GM23248 (cell line): ENCODE results near the gene BIRC7. TPM values are rescaled to one million over a fixed set of nuclear protein-coding genes. Genes with fewer than 3 reads are reported as not detected.

Experiments used
- DNase-seq: peaks from one replicate; pipeline ENCODE4 v3.0.0-alpha.2; 2015
- H2AFZ ChIP-seq: fragments of 200-600 bp; sonication (generic); 2 replicates; pipeline ENCODE4 v1.6.1; 2016; ENCODE audit warnings: antibody characterized with exemption
- H3F3A ChIP-seq: fragments of 200-600 bp; sonication (generic); 2 replicates; pipeline ENCODE4 v1.6.1; 2016; ENCODE audit warnings: mild to moderate bottlenecking, antibody characterized with exemption, mixed run types; ENCODE audit not compliant: insufficient read depth
- H3K27ac ChIP-seq: fragments of 200-600 bp; sonication (generic); 2 replicates; pipeline ENCODE4 v1.5.1; 2016; ENCODE audit warnings: mild to moderate bottlenecking
- H3K27me3 ChIP-seq: fragments of 200-600 bp; sonication (generic); replicated peaks from 2 replicates; pipeline ENCODE4 v1.6.1; 2016; ENCODE audit warnings: mild to moderate bottlenecking; ENCODE audit not compliant: insufficient read depth
- H3K36me3 ChIP-seq: fragments of 200-600 bp; sonication (generic); 2 replicates; pipeline ENCODE4 v1.6.1; 2016; ENCODE audit warnings: low read depth, mild to moderate bottlenecking
- H3K4me1 ChIP-seq: fragments of 200-600 bp; sonication (generic); 2 replicates; pipeline ENCODE4 v1.6.1; 2016; ENCODE audit warnings: mild to moderate bottlenecking; ENCODE audit not compliant: insufficient read depth
- H3K4me2 ChIP-seq: fragments of 200-600 bp; sonication (generic); one replicate; pipeline ENCODE4 v1.6.1; 2016; ENCODE audit warnings: mild to moderate bottlenecking; ENCODE audit not compliant: unreplicated experiment
- H3K4me3 ChIP-seq: fragments of 200-600 bp; sonication (generic); 2 replicates; pipeline ENCODE4 v1.5.1; 2016; ENCODE audit warnings: mild to moderate bottlenecking
- H3K79me2 ChIP-seq: fragments of 200-600 bp; sonication (generic); 2 replicates; pipeline ENCODE4 v1.6.1; 2016; ENCODE audit warnings: mild to moderate bottlenecking; ENCODE audit not compliant: insufficient read depth
- H3K9ac ChIP-seq: fragments of 200-600 bp; sonication (generic); 2 replicates; pipeline ENCODE4 v1.6.1; 2016; ENCODE audit warnings: mild to moderate bottlenecking
- H3K9me2 ChIP-seq: fragments of 200-600 bp; sonication (generic); 2 replicates; pipeline ENCODE4 v1.6.1; 2016; ENCODE audit warnings: mixed run types, mild to moderate bottlenecking, moderate library complexity; ENCODE audit not compliant: insufficient read depth
- H3K9me3 ChIP-seq: fragments of 200-600 bp; sonication (generic); one replicate; pipeline ENCODE4 v1.6.1; 2017; ENCODE audit warnings: low read depth
- H4K20me1 ChIP-seq: fragments of 200-600 bp; sonication (generic); 2 replicates; pipeline ENCODE4 v1.6.0; 2016; ENCODE audit not compliant: insufficient read depth
- EZH2 ChIP-seq: fragments of 200-600 bp; sonication (generic); IDR thresholded peaks from 2 replicates; pipeline ENCODE4 v1.6.1; 2018; ENCODE audit warnings: antibody characterized with exemption, mild to moderate bottlenecking; ENCODE audit not compliant: insufficient read depth, poor library complexity, severe bottlenecking
- EZH2phosphoT487 ChIP-seq: fragments of 200-600 bp; sonication (generic); IDR thresholded peaks from 2 replicates; pipeline ENCODE4 v1.6.1; 2018; ENCODE audit warnings: antibody characterized with exemption, moderate library complexity, mild to moderate bottlenecking, low read depth; ENCODE audit not compliant: insufficient read depth
- WGBS, 2 experiments: methylation state at CpG; one replicate each; pipeline ENCODE4 v1.1.6; 2015 to 2017; ENCODE audit warnings: low lambda C conversion rate in 2 of 2, low coverage in 1 of 2; ENCODE audit errors: missing lambda C conversion rate in 2 of 2; 5-methylcytosine and 5-hydroxymethylcytosine counted together
- in situ Hi-C: fragments of 300-500 bp; cut with MboI; formaldehyde crosslinking; loops from 2 replicates; pipeline ENCODE4 v1.15.0; 2020
- polyA plus RNA-seq: library from polyadenylated mRNA; unstranded; fragments of >200 nt; fragmentation: Nextera tagmentation; extraction: Ambion mirVana; gene quantifications from 2 replicates; pipeline ENCODE4 v1.2.1, GENCODE V29; 2016
- total RNA-seq: library from RNA; depleted of rRNA; stranded (reverse); fragments of >200 nt; shearing (Covaris generic); gene quantifications from 2 replicates; pipeline ENCODE4 v1.2.3, GENCODE V29; 2014

BIRC7 gene
- total and polyA plus RNA-seq, 2 experiments from 2014 or later = not detected

- Histone ChIP-seq H3K4me2 (no peak overlapping the region), H3K36me3 (peaks cover 5% of the 10 kb centered on the region), H3K9me3 (no peaks in the 10 kb centered on the region), H3K4me3 (no peak overlapping the region), H3K9ac (no peak overlapping the region), H3K27ac (no peak overlapping the region), H4K20me1 (no peaks in the 10 kb centered on the region; the same call in 1 of the 2 replicates), H2AFZ (no peak overlapping the region), H3K9me2 (no peaks in the 10 kb centered on the region), H3K79me2 (peaks cover 6% of the 10 kb centered on the region; the same call in 1 of the 2 replicates), H3K4me1 (no peaks in the 10 kb centered on the region; the same call in 1 of the 2 replicates), H3F3A (no peaks in the 10 kb centered on the region), H3K27me3 (no peaks in the 10 kb centered on the region)
- no peak for TF ChIP-seq EZH2
- TF ChIP-seq EZH2phosphoT487 = no peak
- no peak for DNase-seq
- in situ Hi-C loops = no loop called here
- WGBS, 2 experiments = 76% methylated on average over 17 of the region's 17 CpGs
These were observed 45.7 kb upstream of the BIRC7 start for GRCh38 chr20:63189846-63190559.

DNA sequence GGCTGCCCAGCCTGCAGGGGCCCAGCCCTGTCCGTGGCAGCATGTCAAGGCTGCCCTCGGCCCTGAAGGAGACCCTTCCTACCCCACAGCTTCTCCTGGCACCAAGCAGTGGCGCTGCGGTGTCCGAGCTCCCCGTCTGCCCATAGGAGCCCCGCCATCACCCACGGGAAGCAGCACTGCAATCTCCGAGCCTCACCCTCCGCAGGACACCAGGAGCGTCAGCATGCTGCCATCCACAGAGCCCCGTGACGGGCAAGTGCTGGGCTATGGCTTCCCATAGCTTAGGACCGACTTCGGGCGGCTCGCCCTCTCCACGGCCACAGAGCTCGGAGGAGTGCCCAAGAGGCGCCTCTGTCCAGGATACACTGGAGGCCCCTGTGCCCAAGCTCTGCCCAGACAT lies 44.9 kb upstream of the BIRC7 start:
- H3K36me3 ChIP-seq = peaks cover 12% of the 10 kb centered on the region
- no peak overlapping the region for H3K9ac ChIP-seq
- H2AFZ ChIP-seq = no peak overlapping the region
- H3K4me2 ChIP-seq = no peak overlapping the region
- no peaks in the 10 kb centered on the region; the same call in 1 of the 2 replicates for H3K4me1 ChIP-seq
- no peaks in the 10 kb centered on the region for H3K27me3 ChIP-seq
- H3F3A ChIP-seq = 0 out of 2 replicates have a peak, but pooled peaks cover 2% of the 10 kb centered on the region
- no peaks in the 10 kb centered on the region for H3K9me2 ChIP-seq
- H4K20me1 ChIP-seq = peaks cover 2% of the 10 kb centered on the region; the same call in 1 of the 2 replicates
- in situ Hi-C loops = no loop called here
- no peaks in the 10 kb centered on the region for H3K9me3 ChIP-seq
- H3K4me3 ChIP-seq = no peak overlapping the region
- no peak for DNase-seq
- WGBS, 2 experiments = 82 to 86% methylated on average over 20 of the region's 20 CpGs
- no peak overlapping the region for H3K27ac ChIP-seq
- peaks cover 8% of the 10 kb centered on the region for H3K79me2 ChIP-seq
- TF ChIP-seq EZH2phosphoT487 = no peak
- no peak for TF ChIP-seq EZH2

- DNase-seq = no peak
- in situ Hi-C loops = no loop called here
- H3F3A ChIP-seq = peaks cover 8% of the 10 kb centered on the region; the same call in 1 of the 2 replicates
- H3K9me2 ChIP-seq = no peaks in the 10 kb centered on the region
- peaks cover 12% of the 10 kb centered on the region for H3K36me3 ChIP-seq
- no peaks in the 10 kb centered on the region; the same call in 1 of the 2 replicates for H3K4me1 ChIP-seq
- H3K27ac ChIP-seq = no peak overlapping the region
- 79 to 83% methylated on average over 14 of the region's 14 CpGs for WGBS, 2 experiments
- no peaks in the 10 kb centered on the region for H3K27me3 ChIP-seq
- TF ChIP-seq EZH2phosphoT487 (no peak), EZH2 (no peak)
- peaks cover 13% of the 10 kb centered on the region for H3K79me2 ChIP-seq
- peaks cover 8% of the 10 kb centered on the region; the same call in 1 of the 2 replicates for H4K20me1 ChIP-seq
- no peak overlapping the region for H3K9ac ChIP-seq
- H3K9me3 ChIP-seq = no peaks in the 10 kb centered on the region
- no peak overlapping the region for H3K4me3 ChIP-seq
- H2AFZ ChIP-seq = no peak overlapping the region
- no peak overlapping the region for H3K4me2 ChIP-seq
These were observed 44.3 kb upstream of the BIRC7 start for GRCh38 chr20:63191400-63191799.

GRCh38 chr20:63192721-63193120 lies 43.0 kb upstream of the BIRC7 start:
- H3K27me3 ChIP-seq = no peaks in the 10 kb centered on the region
- H3K4me3 ChIP-seq = no peak overlapping the region
- peaks cover 10% of the 10 kb centered on the region; the same call in 1 of the 2 replicates for H4K20me1 ChIP-seq
- H3K9ac ChIP-seq = no peak overlapping the region
- H3F3A ChIP-seq = peaks cover 9% of the 10 kb centered on the region; the same call in 1 of the 2 replicates
- 90 to 92% methylated on average over 21 of the region's 21 CpGs for WGBS, 2 experiments
- no peak overlapping the region for H3K4me2 ChIP-seq
- peaks cover 27% of the 10 kb centered on the region for H3K79me2 ChIP-seq
- TF ChIP-seq EZH2phosphoT487 (no peak), EZH2 (no peak)
- no peaks in the 10 kb centered on the region for H3K4me1 ChIP-seq
- no peak for DNase-seq
- no peaks in the 10 kb centered on the region for H3K9me3 ChIP-seq
- no peaks in the 10 kb centered on the region for H3K9me2 ChIP-seq
- no peak overlapping the region for H3K27ac ChIP-seq
- no peak overlapping the region for H2AFZ ChIP-seq
- peaks cover 12% of the 10 kb centered on the region for H3K36me3 ChIP-seq
- in situ Hi-C loops = no loop called here
